Regular cardiac myocyte (primary cell): ENCODE measurements around the gene ZCCHC10. TPM values are rescaled to one million over a fixed set of nuclear protein-coding genes. Genes with fewer than 3 reads are reported as not detected.

Experiments
- total RNA-seq: library from RNA; depleted of rRNA; stranded (reverse); fragments of >200 nt; gene quantifications from 2 replicates; pipeline ENCODE4 v1.2.3, GENCODE V29; 2014

ZCCHC10 gene
- 7.3 and 16.3 TPM in 2 replicates for total RNA-seq

DNA sequence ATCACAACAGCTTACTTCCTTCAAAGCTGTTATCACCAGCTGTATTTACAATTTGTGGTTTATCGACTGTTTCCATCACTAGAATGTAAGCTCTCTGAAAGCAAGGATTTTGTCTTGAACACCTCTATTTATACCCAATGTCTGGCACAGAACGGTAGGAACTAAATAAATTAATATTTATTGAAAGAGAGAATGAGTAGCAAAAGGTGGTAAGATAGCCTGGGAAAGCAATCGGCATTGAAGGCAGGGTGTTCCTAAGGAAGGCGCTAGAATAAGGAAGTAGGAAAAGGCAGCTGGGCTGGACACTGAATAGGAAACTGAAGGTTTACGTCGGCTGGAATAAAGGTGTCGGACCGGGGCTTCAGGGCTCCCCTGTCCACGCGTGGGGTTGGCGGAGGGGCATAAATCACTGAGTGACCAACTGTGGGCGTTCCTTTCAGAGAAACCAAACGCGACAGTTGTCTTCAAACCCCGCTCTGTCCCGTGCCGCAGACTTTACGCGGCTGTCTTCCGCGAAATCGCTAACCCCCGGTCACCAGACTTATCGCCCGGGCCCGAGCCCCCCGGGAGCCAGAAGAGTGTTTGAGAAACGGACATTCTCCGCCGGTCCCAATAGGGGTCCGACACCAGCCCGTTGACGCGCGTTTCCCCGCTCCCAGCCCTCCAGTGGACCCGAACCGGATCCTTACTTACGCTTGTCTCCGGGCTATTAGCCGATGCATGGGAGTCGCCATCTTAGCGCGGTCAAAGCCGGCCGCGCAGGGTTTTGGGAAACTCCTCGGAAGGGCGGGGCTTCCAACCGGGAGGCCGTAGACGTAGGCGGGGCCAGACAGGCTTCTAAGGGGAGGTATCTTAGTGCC lies at the start of gene ZCCHC10:
ZCCHC10 (minus strand) TSS at position 746 of the 860 bp plus-strand sequence; CDS start at position 734, 12 bp downstream.

DNA sequence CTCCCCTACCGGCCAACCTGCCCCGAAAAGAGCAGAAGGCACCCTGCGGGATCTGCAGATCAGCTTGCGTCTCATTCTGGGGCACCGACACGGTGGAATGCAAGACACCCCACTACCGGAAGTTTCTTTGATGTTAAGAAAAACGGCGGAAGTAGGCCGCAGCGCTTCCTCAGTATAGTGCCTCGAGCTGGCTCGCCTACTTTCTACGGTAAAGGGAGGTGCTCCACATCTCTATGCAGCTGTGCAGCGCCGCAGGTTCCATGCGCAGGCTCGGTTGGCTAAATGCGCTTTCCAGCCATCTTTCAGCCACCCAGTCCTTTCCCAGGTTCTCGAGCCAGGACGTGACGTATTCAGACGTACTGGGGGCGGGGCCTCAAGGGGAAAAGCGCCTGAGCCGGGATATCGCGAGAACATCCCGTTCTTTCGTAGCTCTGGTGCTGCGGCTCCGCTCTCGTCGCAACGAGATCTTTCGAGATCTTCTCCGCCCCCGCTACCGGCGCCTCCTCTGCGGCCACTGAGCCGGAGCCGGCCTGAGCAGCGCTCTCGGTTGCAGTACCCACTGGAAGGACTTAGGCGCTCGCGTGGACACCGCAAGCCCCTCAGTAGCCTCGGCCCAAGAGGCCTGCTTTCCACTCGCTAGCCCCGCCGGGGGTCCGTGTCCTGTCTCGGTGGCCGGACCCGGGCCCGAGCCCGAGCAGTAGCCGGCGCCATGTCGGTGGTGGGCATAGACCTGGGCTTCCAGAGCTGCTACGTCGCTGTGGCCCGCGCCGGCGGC lies 25.4 kb upstream of the ZCCHC10 start, which contains the start of gene HSPA4:
HSPA4 (plus strand) TSS at position 472 of the 775 bp plus-strand sequence; CDS start at position 710, 238 bp downstream.

DNA sequence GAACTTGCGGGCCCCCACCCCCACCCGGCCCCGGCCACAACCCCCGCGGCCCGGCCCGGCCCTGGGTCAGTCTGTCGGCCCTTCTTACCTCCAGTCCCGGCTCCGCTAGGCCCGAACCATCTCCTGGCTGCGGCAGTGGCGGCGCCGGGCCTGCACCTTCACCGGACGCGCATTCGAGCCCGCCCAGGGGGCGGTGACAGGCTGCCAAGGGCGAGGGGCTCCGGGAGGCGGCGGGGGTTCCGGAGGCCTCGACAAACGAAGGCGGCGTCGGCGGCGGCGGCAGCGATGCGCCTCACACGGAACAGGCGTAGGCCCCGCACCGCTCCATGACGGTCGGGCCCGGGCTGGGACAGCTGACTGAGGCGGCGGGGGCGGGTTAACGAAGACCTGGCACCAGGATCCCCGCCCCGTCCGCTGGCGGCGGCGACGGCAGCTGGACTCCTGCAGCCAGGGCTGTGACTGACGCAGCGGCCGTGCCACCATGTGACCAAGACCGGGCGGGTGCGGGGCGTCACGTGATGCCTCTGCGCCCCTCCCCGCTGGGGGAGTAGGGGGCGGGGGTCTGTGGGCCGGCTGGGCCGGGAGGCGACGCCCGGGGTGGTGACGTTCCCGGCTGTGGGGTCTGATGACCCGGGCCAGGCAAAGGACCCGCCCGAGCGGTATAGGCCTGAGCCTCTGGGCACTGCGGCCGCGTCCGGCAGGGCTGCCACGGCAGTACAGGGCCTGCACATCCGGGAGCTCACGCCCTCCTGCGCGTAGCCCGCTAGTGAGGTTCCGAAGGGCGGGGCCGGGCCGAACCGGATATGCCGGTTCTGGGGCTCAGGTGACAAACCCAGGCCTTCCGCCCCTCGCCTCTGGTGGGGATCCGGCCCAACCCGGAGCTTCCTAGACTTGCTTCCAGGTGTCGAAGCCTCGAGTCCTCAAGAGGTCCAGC lies 62.9 kb downstream of the ZCCHC10 start, which contains the start of gene AFF4:
AFF4 (minus strand) TSS at position 464 of the 934 bp plus-strand sequence. CDS start 26,445 bp downstream, outside the sequence.

Other genes with a start within 250 kb of the ZCCHC10 start
- 51.8 and 52.1 TPM in 2 replicates for gene SEPTIN8, start 249.3 kb downstream of the ZCCHC10 start, total RNA-seq
- gene SOWAHA, start 213.2 kb downstream of the ZCCHC10 start, total RNA-seq = under 0.01 TPM in 1 of 2 replicates, not detected in the other
- gene SHROOM1, start 195.9 kb downstream of the ZCCHC10 start, total RNA-seq = 2.0 and 5.2 TPM in 2 replicates
- gene GDF9, start 160.1 kb downstream of the ZCCHC10 start, total RNA-seq = 0.28 and 0.38 TPM in 2 replicates
- 131 and 137 TPM in 2 replicates for gene UQCRQ, start 159.9 kb downstream of the ZCCHC10 start, total RNA-seq
- under 0.01 and 0.28 TPM in 2 replicates for gene LEAP2, start 152.9 kb downstream of the ZCCHC10 start, total RNA-seq
- gene AFF4, start 62.9 kb downstream of the ZCCHC10 start, total RNA-seq = 34.7 and 43.1 TPM in 2 replicates
- 150 and 213 TPM in 2 replicates for gene HSPA4, start 25.5 kb upstream of the ZCCHC10 start, total RNA-seq